MM.1S (cell line): ENCODE measurements around the gene CAMK1G.

Source experiments
- DNase-seq: peaks from one replicate; pipeline ENCODE4 v3.0.0-alpha.2; 2015
- H2AFZ ChIP-seq: fragments of 300-600 bp; sonication (generic); 2 replicates; pipeline ENCODE4 v1.6.0; 2016; ENCODE audit warnings: antibody characterized with exemption, low read length
- H3F3A ChIP-seq: fragments of 300-600 bp; sonication (generic); 2 replicates; pipeline ENCODE4 v1.6.1; 2016; ENCODE audit warnings: mild to moderate bottlenecking, antibody characterized with exemption, low read length, moderate library complexity, mixed read lengths; ENCODE audit not compliant: insufficient read depth
- H3K27ac ChIP-seq: fragments of 300-600 bp; sonication (generic); 2 replicates; pipeline ENCODE4 v1.5.1; 2016; ENCODE audit warnings: mild to moderate bottlenecking, low read length
- H3K27me3 ChIP-seq: fragments of 300-600 bp; sonication (generic); replicated peaks from 2 replicates; pipeline ENCODE4 v1.6.0; 2016; ENCODE audit warnings: low read length; ENCODE audit not compliant: insufficient read depth
- H3K36me3 ChIP-seq: fragments of 300-600 bp; sonication (generic); replicated peaks from 2 replicates; pipeline ENCODE4 v1.6.1; 2016; ENCODE audit warnings: mild to moderate bottlenecking, low read length, mixed read lengths; ENCODE audit not compliant: insufficient read depth
- H3K4me1 ChIP-seq: fragments of 300-600 bp; sonication (generic); 2 replicates; pipeline ENCODE4 v1.6.1; 2016; ENCODE audit warnings: low read length, mixed read lengths
- H3K4me2 ChIP-seq: fragments of 300-600 bp; sonication (generic); 2 replicates; pipeline ENCODE4 v1.6.0; 2016; ENCODE audit warnings: low read depth, low read length
- H3K4me3 ChIP-seq: fragments of 300-600 bp; sonication (generic); 2 replicates; pipeline ENCODE4 v1.5.1; 2016; ENCODE audit warnings: low read length, mixed read lengths
- H3K79me2 ChIP-seq: fragments of 300-600 bp; sonication (generic); 2 replicates; pipeline ENCODE4 v1.6.1; 2016; ENCODE audit warnings: mixed run types, low read length, mixed read lengths
- H3K9ac ChIP-seq: fragments of 300-600 bp; sonication (generic); 2 replicates; pipeline ENCODE4 v1.6.1; 2016; ENCODE audit warnings: low read length, mixed read lengths
- H3K9me2 ChIP-seq: fragments of 300-600 bp; sonication (generic); replicated peaks from 2 replicates; pipeline ENCODE4 v1.6.1; 2016; ENCODE audit warnings: mild to moderate bottlenecking, low read length, mixed read lengths; ENCODE audit not compliant: insufficient read depth
- H3K9me3 ChIP-seq: fragments of 300-600 bp; sonication (generic); replicated peaks from 2 replicates; pipeline ENCODE4 v1.6.1; 2016; ENCODE audit warnings: mild to moderate bottlenecking, low read length, mixed read lengths; ENCODE audit not compliant: insufficient read depth
- H4K20me1 ChIP-seq: fragments of 300-600 bp; sonication (generic); 2 replicates; pipeline ENCODE4 v1.6.1; 2016; ENCODE audit warnings: mild to moderate bottlenecking, low read length, moderate library complexity, mixed read lengths; ENCODE audit not compliant: insufficient read depth
- EZH2 ChIP-seq: fragments of 300-600 bp; sonication (generic); optimal IDR thresholded peaks from 2 replicates; pipeline ENCODE3; 2017; ENCODE audit warnings: low read depth, mild to moderate bottlenecking, antibody characterized with exemption, low read length, mixed read lengths
- EZH2phosphoT487 ChIP-seq: fragments of 300-600 bp; sonication (generic); IDR thresholded peaks from 2 replicates; pipeline ENCODE4 v1.6.1; 2018; ENCODE audit warnings: antibody characterized with exemption, low read length
- TF ChIP-seq, protein P1 (sequence below): fragments of 300-600 bp; sonication (generic); IDR thresholded peaks from 2 replicates; pipeline ENCODE4 v1.5.1; 2016; ENCODE audit warnings: antibody characterized with exemption, low read length, mixed read lengths

CAMK1G gene

DNA sequence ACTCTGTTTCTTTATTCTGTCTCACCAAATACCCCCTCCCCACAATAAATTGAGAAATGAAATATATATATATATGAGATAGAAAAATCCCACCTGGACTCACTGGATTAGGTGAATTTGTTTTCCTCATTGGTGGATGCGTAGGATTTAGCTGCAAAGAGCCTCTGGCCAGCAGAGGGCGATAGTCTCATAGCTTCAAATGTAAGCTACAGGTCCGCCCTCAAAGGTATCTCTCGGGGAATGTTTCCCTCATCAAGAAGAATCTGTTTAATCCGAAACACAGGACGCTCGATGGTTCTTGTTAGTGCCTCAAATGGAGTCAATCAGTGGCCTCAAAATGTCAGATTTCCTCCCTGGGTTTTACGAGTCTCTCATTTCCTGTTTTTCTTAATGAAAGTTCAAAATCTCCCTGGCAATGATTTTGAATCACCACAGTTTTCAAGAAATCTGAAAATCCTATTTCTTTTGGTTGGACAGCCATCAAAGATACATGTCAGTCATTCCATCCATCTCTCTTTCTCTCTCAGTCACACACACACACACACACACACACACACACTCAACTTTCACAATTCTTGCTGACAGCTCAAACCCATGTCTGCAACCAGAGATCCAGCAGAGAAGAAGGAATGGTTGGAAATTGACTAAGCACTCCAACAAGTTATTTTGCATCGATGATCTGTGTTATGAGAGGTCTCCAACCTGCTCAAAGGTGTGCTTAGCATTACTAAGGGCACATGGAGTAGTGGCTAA is 13.9 kb upstream of the CAMK1G start:
- H3K9ac ChIP-seq: peak overlapping the region; percentile 0; the same call in 1 of the 2 replicates
- H3K4me2 ChIP-seq: peak overlapping the region; percentile 25
- no peaks in the 10 kb centered on the region for H3K79me2 ChIP-seq
- TF ChIP-seq EZH2 (no peak), EZH2phosphoT487 (no peak)
- TF ChIP-seq, protein P1, sequence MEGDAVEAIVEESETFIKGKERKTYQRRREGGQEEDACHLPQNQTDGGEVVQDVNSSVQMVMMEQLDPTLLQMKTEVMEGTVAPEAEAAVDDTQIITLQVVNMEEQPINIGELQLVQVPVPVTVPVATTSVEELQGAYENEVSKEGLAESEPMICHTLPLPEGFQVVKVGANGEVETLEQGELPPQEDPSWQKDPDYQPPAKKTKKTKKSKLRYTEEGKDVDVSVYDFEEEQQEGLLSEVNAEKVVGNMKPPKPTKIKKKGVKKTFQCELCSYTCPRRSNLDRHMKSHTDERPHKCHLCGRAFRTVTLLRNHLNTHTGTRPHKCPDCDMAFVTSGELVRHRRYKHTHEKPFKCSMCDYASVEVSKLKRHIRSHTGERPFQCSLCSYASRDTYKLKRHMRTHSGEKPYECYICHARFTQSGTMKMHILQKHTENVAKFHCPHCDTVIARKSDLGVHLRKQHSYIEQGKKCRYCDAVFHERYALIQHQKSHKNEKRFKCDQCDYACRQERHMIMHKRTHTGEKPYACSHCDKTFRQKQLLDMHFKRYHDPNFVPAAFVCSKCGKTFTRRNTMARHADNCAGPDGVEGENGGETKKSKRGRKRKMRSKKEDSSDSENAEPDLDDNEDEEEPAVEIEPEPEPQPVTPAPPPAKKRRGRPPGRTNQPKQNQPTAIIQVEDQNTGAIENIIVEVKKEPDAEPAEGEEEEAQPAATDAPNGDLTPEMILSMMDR: peak; percentile 95
- no peaks in the 10 kb centered on the region for H3K36me3 ChIP-seq
- DNase-seq: peak; percentile 91
- H3K4me3 ChIP-seq: no peak overlapping the region
- H3F3A ChIP-seq: no peaks in the 10 kb centered on the region
- H3K27ac ChIP-seq: no peak overlapping the region
- peaks cover 11% of the 10 kb centered on the region for H3K4me1 ChIP-seq
- no peaks in the 10 kb centered on the region for H3K27me3 ChIP-seq
- H2AFZ ChIP-seq: peak overlapping the region; percentile 10
- H3K9me3 ChIP-seq: no peaks in the 10 kb centered on the region
- H4K20me1 ChIP-seq: no peaks in the 10 kb centered on the region
- H3K9me2 ChIP-seq: no peaks in the 10 kb centered on the region

DNA sequence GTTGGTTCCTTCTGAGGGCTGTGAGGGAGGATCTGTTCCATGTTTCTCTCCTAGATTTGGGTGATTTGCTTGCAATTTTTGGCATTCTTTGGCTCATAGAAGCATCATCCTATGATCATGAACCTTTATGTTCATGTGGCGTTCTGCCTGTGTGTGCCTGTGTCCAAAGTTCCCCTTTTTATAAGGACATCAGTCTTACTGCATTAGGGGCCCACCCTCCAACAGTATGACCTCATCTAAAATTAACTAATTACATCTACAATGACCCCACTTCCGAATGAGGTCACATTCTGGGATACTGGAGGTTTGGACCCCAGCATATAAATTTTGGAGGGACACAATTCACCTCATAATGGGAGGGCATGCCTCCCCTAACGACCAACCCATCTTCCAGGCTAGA is 12.8 kb upstream of the CAMK1G start:
- Histone ChIP-seq H3K36me3 (no peaks in the 10 kb centered on the region), H4K20me1 (no peaks in the 10 kb centered on the region), H3K4me3 (no peak overlapping the region), H3F3A (no peaks in the 10 kb centered on the region), H3K27ac (no peak overlapping the region), H3K9me2 (no peaks in the 10 kb centered on the region), H3K4me1 (peaks cover 11% of the 10 kb centered on the region), H3K79me2 (no peaks in the 10 kb centered on the region), H2AFZ (no peak overlapping the region), H3K27me3 (no peaks in the 10 kb centered on the region), H3K4me2 (no peak overlapping the region), H3K9me3 (no peaks in the 10 kb centered on the region), H3K9ac (no peak overlapping the region)
- DNase-seq: no peak
- TF ChIP-seq EZH2 (no peak), EZH2phosphoT487 (no peak)
- TF ChIP-seq, protein P1: no peak

- Histone ChIP-seq H4K20me1 (no peaks in the 10 kb centered on the region), H3K9me3 (no peaks in the 10 kb centered on the region), H3F3A (no peaks in the 10 kb centered on the region), H2AFZ (no peak overlapping the region), H3K27ac (no peak overlapping the region), H3K4me3 (no peak overlapping the region), H3K9ac (no peak overlapping the region), H3K4me1 (no peaks in the 10 kb centered on the region), H3K27me3 (no peaks in the 10 kb centered on the region), H3K4me2 (no peak overlapping the region), H3K9me2 (no peaks in the 10 kb centered on the region), H3K79me2 (no peaks in the 10 kb centered on the region), H3K36me3 (no peaks in the 10 kb centered on the region)
- TF ChIP-seq EZH2phosphoT487: no peak
- TF ChIP-seq EZH2: no peak
- TF ChIP-seq, protein P1: peak; percentile 99
- peak; percentile 73 for DNase-seq
These were observed 6.9 kb upstream of the CAMK1G start for GRCh38 chr1:209576392-209577197.
